GM19452 (cell line): ENCODE measurements around the gene RABGEF1.
"Not testable (repeated sequence)": the region's sequence is repeated elsewhere in the genome, so short reads cannot be mapped to it uniquely, and the experiment has no call there.

Experiments used
- ATAC-seq: cut with Tn5 transposase; IDR thresholded peaks from one replicate; pipeline ENCODE4 v1.9.1; 2021; ENCODE audit not compliant: unreplicated experiment

RABGEF1 gene

GRCh38 chr7:66846096-66846445 is 105.5 kb downstream of the RABGEF1 start:
- not testable (repeated sequence) for ATAC-seq

GRCh38 chr7:66847523-66847855 is 107.0 kb downstream of the RABGEF1 start:
- ATAC-seq, result not testable (repeated sequence)

GRCh38 chr7:66847879-66848790 is 107.6 kb downstream of the RABGEF1 start:
- ATAC-seq, result no peak

GRCh38 chr7:66859339-66859738 is 118.8 kb downstream of the RABGEF1 start:
- ATAC-seq, result no peak

GRCh38 chr7:66859794-66860645 is 119.5 kb downstream of the RABGEF1 start:
- no peak for ATAC-seq

GRCh38 chr7:66860767-66861166 is 120.2 kb downstream of the RABGEF1 start:
- no peak for ATAC-seq
